GM20000 (cell line): ENCODE measurements around the gene HES4.

ENCODE experiments used
- DNase-seq: peaks from one replicate; pipeline ENCODE4 v3.0.0; 2012; ENCODE audit warnings: low spot score
- CTCF ChIP-seq: IDR thresholded peaks from 2 replicates; pipeline ENCODE4 v1.5.1; 2012; ENCODE audit warnings: mild to moderate bottlenecking, control low read depth; ENCODE audit errors: extremely low read depth, missing control alignments

HES4 gene

GRCh38 chr1:1024771-1025699 is 25.1 kb upstream of the HES4 start:
- no peak for DNase-seq
- no peak for TF ChIP-seq CTCF

GRCh38 chr1:1024149-1024770 is 24.4 kb upstream of the HES4 start:
- DNase-seq = no peak
- TF ChIP-seq CTCF = no peak

DNA sequence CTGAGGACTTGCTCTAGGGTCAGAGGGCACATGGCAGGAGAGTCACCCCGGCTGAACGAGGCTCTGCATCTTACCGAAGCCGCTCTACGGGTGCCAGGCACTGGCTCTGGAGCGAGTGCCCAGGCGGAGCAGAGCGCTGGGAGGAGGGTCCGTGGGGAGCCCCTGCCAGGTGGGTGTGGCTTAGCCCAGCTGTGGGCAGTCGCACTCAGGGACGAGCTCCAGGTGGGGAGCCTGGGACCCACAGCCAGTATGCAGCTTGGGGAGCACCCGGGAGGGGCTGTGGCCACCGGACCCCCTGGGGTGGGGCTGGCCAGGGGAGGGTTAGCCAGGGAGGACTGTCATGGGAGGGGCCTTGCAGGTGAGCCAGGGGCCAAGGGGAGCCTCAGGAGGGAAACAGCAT is 23.8 kb upstream of the HES4 start:
- TF ChIP-seq CTCF = no peak
- DNase-seq = no peak

DNA sequence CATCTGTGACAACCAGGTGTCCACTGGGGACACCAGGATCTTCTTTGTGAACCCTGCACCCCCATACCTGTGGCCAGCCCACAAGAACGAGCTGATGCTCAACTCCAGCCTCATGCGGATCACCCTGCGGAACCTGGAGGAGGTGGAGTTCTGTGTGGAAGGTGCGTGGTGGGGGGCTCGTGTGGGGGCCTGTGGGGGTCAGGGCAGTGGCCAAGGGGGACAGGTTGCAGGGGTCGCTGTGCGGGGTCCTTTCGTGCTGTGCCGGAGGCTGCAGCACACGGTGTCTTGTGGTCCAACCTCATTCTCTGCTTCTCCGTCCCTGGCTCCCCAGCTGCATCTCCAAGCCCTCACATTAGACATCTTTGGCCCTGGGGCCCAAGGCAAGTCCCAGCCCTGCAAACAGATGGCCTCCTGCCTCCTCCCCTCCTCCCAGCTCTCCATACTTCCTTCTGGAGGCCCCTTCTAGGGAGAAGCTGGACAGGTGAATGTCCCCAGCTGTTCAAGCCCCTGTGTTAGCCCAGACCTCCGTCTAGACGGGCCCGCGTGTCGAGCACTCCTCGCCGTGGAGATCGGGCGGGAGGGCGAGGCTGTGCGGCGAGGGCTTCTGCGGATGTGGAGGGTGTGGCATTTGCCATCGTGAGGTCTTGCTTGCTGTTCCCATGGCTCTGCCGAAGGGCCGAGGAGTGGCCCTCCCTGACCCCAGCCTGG is 22.6 kb upstream of the HES4 start:
- TF ChIP-seq CTCF = no peak
- no peak for DNase-seq

DNA sequence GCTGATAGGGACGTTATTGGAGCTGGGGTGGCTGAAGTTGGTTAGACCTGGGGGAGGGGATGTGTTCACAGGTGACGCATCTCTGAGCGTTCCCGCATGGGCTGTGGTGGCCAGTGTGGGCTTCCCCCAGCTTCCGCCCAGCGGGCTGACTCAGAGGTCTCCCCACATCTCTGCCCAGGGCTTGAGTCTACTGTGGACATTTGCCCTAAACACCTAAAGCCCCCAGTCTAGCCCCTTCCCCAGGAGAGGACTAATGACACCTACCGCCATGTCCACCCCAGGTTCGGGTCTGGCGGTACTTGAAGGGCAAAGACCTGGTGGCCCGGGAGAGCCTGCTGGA is 22.0 kb upstream of the HES4 start:
- no peak for TF ChIP-seq CTCF
- no peak for DNase-seq

GRCh38 chr1:1021010-1021919 is 21.4 kb upstream of the HES4 start:
- no peak for TF ChIP-seq CTCF
- no peak for DNase-seq
